HG02840 (cell line): ENCODE data around the gene ANTXRL.
"Not testable (repeated sequence)": the region's sequence is repeated elsewhere in the genome, so short reads cannot be mapped to it uniquely, and the experiment has no call there.

ENCODE experiments used
- ATAC-seq: cut with Tn5 transposase; IDR thresholded peaks from one replicate; pipeline ENCODE4 v1.9.1; 2021; ENCODE audit warnings: mild to moderate bottlenecking, moderate library complexity, moderate number of reproducible peaks; ENCODE audit not compliant: unreplicated experiment, low FRiP score

ANTXRL gene

GRCh38 chr10:46286991-46287693, at the start of gene ANTXRL:
ANTXRL (plus strand) TSS chr10:46286997; CDS start chr10:46287263, 266 bp downstream.
- ATAC-seq: no peak

GRCh38 chr10:46237815-46238510, 48.8 kb upstream of the ANTXRL start:
- no peak for ATAC-seq

DNA sequence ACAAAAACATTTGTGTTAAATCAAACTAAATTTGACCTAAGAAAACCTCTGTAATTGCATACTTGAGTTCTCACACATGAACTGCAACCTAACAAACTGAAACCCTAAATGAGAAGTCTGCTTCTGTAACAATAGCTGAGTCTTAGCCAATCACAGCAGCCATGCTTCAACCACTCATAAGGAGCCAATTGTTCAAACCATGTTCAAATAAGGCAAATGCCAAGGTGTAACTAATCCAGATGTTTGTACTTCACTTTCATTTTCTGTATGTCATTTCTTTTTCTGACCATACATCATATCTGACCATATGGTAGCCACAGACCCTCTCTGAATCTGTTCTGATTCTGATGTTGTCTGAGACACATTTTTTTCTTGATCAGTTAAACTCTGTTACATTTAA, 47.5 kb upstream of the ANTXRL start:
- ATAC-seq: no peak

DNA sequence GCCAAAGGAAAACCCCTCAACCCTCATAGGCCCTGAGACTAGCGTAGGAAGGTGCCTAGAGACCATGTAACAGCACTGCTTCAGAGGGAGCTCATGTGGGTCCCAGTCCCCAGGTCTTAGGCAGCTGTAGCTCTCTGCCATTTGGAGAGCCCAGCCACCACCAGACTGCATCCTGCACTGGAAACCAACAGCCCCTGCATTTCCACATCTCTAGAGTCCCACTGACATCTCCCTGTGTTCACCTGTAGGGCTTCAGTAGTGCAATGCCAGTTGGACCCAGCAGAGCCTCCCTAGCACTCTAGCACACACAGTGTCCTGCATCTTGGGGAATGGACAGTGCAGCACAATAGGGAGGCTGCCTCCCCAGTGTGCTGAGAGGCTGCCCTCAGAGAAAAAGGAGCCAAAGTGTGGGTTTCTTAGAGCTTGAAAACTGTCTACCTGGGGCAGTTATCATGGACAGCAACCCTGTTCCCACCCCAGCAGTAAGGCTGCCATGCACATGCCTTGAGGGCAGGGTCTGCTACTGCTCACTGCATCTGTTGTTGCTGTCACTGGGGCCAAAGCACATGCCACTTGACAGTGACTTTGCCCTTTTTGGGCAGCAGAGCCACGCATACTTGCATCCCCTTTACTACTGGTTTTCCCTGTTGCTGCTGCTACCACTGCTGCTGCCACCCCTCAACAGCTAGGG, 46.7 kb upstream of the ANTXRL start:
- no peak for ATAC-seq

- ATAC-seq: no peak
Measured at GRCh38 chr10:46240684-46241565, 45.9 kb upstream of the ANTXRL start.

DNA sequence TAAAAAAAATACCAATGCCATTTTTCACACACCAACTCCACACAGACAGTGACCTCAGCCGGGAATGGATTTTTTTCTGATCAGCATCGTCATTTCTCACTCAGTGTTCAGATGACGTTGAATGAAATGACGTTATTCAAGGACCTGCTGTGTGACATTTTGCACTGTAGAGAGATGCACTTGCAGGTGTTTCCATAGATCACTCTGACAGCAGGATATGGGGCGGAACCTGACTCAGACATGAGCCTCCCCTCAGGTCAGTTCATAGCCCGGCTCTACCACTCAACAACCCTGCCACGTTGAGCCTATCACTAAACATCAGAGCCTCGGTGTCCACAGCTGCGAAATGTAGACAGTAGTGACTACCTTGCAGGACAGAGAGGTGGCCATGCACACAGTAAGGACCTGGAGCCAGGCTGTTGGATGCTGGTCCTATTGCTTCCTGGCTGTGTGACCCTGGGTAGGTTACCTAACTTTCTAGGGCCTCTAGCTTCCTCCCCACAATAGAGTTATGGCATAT, 41.4 kb upstream of the ANTXRL start:
- ATAC-seq: no peak

- not testable (repeated sequence) for ATAC-seq
Measured at GRCh38 chr10:46246400-46247180, 40.2 kb upstream of the ANTXRL start.

GRCh38 chr10:46247181-46247475, 39.7 kb upstream of the ANTXRL start:
- ATAC-seq: no peak

DNA sequence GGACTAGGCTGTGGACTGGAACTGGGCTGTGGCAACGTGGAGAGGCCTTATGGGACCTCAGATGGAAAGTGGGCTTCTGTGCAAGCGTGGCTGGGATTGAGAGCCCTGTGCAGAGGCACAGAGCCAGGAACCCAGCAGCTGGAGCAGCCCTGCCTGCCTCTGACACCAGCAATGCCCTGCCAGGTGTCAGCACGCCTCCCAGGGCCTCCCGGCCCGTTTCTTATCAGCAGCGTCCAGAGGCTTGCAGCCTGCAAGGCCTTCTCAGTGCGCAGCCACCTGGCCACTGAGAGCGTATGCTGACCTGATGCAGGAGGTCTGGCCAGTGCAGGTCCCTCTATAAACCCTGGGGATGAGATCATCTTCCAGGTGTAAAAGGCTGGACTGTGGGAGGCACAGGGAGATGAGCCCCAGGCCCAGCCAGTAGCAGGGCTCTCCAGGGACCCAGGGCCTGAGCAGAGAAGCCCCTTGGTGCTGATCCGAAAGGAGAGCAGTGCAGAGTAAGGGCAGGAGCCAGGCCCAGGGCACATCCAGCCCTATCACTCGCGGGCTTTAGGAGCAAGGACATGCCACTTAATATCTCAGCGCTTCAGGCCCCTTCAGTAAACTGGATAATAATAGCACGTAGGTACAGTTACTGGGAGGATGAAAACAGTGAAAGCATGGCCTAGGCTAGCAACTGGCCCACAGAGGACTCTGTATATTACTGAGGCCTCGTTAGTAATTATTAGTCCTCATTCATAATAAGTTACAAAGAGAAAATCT, 38.8 kb upstream of the ANTXRL start:
- ATAC-seq: no peak

DNA sequence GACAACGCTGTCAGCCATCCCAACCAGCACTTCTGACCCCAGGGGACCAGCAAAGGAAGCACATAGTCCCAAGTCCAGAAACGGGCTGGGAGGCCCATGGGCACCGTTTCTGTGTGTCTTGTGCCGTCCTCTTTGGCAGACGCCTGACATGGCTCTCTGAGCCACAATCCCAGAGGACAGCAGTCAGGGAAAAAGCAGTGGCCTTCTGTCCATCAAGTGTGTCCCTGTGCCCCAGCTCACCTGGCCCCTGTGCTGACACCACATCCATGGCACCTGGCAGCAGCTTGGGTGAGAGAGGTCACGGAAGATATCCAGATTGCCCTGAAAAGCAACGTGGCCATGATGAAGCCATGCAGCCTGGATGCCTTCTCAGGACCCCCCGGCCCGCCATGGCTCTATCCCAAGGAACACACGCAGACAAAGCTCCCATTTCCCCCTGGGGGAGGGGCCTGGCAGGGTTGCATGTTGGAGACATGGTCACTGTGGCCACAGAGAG, 38.1 kb upstream of the ANTXRL start:
- no peak for ATAC-seq

- not testable (repeated sequence) for ATAC-seq
Measured at GRCh38 chr10:46249617-46250344, 37.0 kb upstream of the ANTXRL start.

- ATAC-seq: no peak
Measured at GRCh38 chr10:46250481-46250880, 36.3 kb upstream of the ANTXRL start.

- no peak for ATAC-seq
Measured at GRCh38 chr10:46250898-46251856, 35.6 kb upstream of the ANTXRL start.

- ATAC-seq: no peak
Measured at GRCh38 chr10:46251857-46252847, 34.6 kb upstream of the ANTXRL start.

- no peak for ATAC-seq
Measured at GRCh38 chr10:46253076-46254006, 33.5 kb upstream of the ANTXRL start.
